AG09309 (cell line): ENCODE data around the gene LRMDA.

Source experiments
- DNase-seq: peaks from one replicate; pipeline ENCODE4 v3.0.0-alpha.2; 2010; ENCODE audit warnings: low read depth
- H3K4me3 ChIP-seq: 2 replicates; pipeline ENCODE4 v1.5.1; 2011; ENCODE audit warnings: mild to moderate bottlenecking, low read depth, low read length, moderate library complexity; ENCODE audit not compliant: control insufficient read depth
- CTCF ChIP-seq: IDR thresholded peaks from 2 replicates; pipeline ENCODE4 v1.5.1; 2011; ENCODE audit warnings: mild to moderate bottlenecking, low read depth, low read length, inconsistent platforms; ENCODE audit not compliant: insufficient read depth, control insufficient read depth; ENCODE audit errors: missing control alignments

LRMDA gene

DNA sequence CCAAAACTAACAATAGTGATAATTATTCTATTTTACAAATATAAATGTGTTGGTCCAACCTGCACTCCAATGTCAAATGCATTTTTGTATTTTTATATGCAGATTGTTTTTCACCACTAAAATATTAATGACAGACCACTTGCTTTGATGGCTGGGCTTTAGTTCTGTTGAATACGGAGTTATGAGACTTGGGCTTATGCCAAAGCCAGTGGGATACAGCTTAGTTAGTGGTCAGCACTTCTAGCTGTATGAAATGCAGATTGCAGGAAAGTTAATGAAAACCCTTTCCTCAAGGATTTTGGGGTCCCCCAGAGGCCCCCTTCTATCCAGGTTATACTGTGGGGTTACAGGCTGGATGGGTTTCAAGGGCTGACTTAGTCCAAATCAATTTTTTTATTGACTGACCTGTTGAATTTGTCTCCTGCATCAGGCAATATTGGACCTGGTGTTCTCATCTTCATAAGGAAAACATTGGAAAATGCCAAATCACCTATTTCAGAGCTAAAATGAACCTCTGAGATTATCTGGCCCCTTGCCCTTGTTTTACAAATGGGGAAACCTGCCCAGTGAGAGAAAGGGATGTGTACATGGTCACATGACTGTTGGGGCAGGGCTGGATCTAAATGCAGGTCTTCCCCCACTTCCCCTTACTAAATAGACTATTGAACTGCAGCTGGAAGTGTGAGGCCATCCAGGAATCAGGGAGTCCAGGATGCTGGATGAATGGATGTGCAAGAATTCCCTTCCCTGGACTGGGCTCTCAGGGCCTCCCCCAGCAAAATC is 1120.9 kb downstream of the LRMDA start:
- TF ChIP-seq CTCF, result no peak
- no peak for DNase-seq

DNA sequence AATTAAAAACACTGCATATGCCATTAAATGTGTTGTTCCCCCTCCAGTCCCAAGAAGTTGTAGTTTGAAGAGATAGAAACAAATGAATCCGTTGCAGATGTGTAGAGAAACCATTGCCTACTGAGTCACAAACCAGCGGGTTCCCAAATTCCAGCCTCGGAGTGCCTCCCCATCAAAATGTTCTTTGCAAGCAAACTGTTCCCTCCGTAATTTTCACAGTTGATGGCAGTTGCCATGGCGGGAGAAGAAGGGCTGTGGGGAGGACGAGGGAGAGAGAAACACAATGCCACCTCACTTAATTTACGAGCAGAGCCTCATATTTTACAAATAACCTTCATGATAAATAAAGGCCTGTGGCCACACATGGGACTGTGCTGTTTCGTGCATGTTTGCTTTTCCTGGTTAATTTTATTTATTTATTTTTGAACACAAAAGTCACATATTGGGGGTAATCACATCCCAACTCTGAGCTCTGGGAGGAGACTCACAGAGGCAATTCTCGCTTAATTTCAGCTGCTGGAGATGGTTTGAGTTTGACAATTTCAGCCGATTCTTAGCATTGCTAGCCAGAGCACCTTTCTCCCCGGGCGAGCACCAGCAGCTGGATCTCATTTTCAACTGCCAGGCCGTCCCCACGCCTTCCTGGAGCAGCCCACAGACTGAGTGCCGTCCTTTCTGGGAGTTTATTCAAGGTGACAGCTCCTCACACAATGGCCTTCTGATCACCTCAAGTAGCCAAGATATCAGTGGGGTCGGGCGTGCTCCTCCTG is 1122.0 kb downstream of the LRMDA start:
- no peak overlapping the region for H3K4me3 ChIP-seq
- TF ChIP-seq CTCF, result no peak
- DNase-seq, result no peak

More for the DNA sequence above, 1120.9 kb downstream of the LRMDA start:
- no peak overlapping the region for H3K4me3 ChIP-seq

- H3K4me3 ChIP-seq, result no peak overlapping the region
- DNase-seq, result no peak
These were observed 1122.6 kb downstream of the LRMDA start for GRCh38 chr10:76554033-76554408.

GRCh38 chr10:76554478-76554877 is 1123.1 kb downstream of the LRMDA start:
- H3K4me3 ChIP-seq, result no peak overlapping the region
- no peak for TF ChIP-seq CTCF
- DNase-seq, result no peak

More at GRCh38 chr10:76554033-76554408, 1122.6 kb downstream of the LRMDA start:
- TF ChIP-seq CTCF, result no peak

- TF ChIP-seq CTCF, result no peak
- DNase-seq, result no peak
- H3K4me3 ChIP-seq, result no peak overlapping the region
These were observed 1123.7 kb downstream of the LRMDA start for GRCh38 chr10:76555067-76555670.

GRCh38 chr10:76557366-76557765 is 1125.9 kb downstream of the LRMDA start:
- TF ChIP-seq CTCF, result no peak
- no peak overlapping the region for H3K4me3 ChIP-seq
- DNase-seq, result no peak
